ENCODE measurements around the gene ZP1. TPM values are rescaled to one million over a fixed set of nuclear protein-coding genes. Genes with fewer than 3 reads are reported as not detected.
A peak's percentile ranks its signal among the peaks of the same experiment; 100 is the strongest.

Gene ZP1
- total and polyA plus RNA-seq, 2 of the 8 experiments (the other 6 are each of a cell fraction or from before 2014, with no cell fraction given), result not detected

GRCh38 chr11:60899046-60899936, 31.9 kb downstream of the ZP1 start (continued):
- no peak for TF ChIP-seq SIRT6 (IDR thresholded peaks at IDR 0.05; ENCODE audit: low read length)
- no peak for TF ChIP-seq CTBP2 (IDR thresholded peaks at IDR 0.05; ENCODE audit: borderline replicate concordance, insufficient read depth, insufficient read length, low read length)
- TF ChIP-seq CTCF (IDR thresholded peaks at IDR 0.05; ENCODE audit: control extremely low read depth in 1 of 3, insufficient read depth in 1 of 3, low read depth in 1 of 3, low read length in 3 of 3), result peak; percentile 21 to 91 (median 74)
